Fibroblast of pulmonary artery (primary cell): ENCODE data around the gene PODXL2.

Experiments used
- DNase-seq: peaks from one replicate; pipeline ENCODE4 v3.0.0-alpha.2; 2010; ENCODE audit warnings: low read depth
- H3K4me3 ChIP-seq: replicated peaks from 2 replicates; pipeline ENCODE4 v1.5.1; 2011; ENCODE audit warnings: low read depth, mild to moderate bottlenecking, control low read depth, low read length, moderate library complexity
- CTCF ChIP-seq: IDR thresholded peaks from 2 replicates; pipeline ENCODE4 v1.5.1; 2011; ENCODE audit warnings: mild to moderate bottlenecking, control low read depth, low read length, inconsistent platforms; ENCODE audit errors: missing control alignments

PODXL2 gene

GRCh38 chr3:127629467-127630403 lies 750 bp downstream of the PODXL2 start:
- no peak for DNase-seq
- peak overlapping the region; percentile 36 for H3K4me3 ChIP-seq
- no peak for TF ChIP-seq CTCF

- DNase-seq = no peak
- TF ChIP-seq CTCF = no peak
- H3K4me3 ChIP-seq = no peak overlapping the region
Measured at GRCh38 chr3:127630811-127631714, 2.1 kb downstream of the PODXL2 start.

DNA sequence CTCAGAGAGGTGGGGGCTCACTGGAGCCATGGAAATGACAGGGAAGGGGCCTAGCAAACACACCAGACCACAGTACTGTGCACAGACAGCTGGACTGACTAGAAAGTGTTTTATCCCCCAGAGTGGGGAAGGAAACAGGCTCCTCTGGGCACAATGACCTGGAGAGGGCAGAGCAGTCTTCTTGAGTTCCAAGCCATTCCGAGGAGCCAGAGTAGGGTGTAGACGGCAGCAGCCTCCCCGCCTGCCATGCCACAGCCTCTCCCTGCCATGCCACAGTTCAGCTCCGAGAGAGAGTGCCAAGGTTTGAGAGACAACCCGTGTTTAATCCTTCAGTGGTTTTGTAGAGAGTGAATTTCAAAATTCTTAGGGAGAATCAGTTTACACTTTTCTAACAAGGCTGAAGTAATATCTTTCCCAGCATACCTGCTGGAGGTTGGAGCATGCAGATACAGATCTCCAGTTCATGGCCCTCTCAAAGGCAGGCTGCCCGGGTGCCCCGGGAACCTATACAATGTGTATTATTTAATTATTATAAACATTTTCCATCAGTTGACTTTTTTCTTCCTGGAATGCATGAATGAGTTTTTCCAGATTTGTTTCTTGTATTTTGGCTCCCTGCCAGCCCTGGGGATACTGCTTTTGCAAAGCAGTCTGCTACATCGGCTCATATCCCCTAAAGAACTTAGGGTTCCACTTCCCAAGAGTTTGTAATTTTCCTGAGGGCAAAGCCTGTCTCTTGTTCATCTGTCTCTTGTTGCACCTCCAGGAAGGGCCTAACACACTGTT lies 3.2 kb downstream of the PODXL2 start:
- no peak for DNase-seq
- H3K4me3 ChIP-seq = no peak overlapping the region
- no peak for TF ChIP-seq CTCF

DNA sequence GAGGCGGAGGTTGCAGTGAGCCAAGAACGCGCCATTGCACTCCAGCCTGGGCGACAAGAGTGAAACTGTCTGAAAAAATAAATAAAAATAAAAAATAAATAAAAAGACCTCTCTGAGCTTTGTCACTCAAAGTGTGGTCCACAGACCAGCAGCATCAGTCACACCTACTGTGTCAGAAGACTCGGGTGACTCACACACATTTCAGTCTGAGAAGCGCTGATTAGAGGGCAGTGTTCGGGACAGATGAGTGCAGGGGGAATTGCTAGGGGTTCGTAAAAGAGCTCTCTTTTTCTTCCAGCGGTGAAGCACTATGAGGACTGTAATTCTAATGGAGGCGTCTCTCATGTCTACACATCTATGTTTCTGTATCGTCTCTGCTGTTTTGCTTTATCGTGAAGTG lies 5.7 kb downstream of the PODXL2 start:
- no peak overlapping the region for H3K4me3 ChIP-seq
- no peak for DNase-seq
- no peak for TF ChIP-seq CTCF

DNA sequence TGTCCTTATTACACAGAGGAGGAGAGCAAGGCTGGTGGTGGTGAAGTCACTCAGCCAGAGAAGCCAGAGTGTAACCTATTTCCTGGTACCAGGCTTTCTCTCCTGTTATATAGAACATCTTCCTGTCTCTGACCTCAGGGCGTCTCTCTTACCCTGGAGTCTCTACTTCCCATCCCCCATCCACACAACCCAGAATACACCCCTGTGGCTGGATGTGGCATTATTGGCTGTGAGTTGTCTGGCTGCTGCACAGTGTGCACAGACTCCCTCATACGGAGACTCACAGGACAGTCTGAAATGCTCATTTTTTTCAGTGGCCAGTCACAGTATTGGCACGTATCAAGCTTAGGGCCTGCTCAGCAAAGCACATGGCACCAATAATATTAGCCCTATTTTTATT lies 8.6 kb downstream of the PODXL2 start:
- TF ChIP-seq CTCF = no peak
- no peak overlapping the region for H3K4me3 ChIP-seq
- no peak for DNase-seq

DNA sequence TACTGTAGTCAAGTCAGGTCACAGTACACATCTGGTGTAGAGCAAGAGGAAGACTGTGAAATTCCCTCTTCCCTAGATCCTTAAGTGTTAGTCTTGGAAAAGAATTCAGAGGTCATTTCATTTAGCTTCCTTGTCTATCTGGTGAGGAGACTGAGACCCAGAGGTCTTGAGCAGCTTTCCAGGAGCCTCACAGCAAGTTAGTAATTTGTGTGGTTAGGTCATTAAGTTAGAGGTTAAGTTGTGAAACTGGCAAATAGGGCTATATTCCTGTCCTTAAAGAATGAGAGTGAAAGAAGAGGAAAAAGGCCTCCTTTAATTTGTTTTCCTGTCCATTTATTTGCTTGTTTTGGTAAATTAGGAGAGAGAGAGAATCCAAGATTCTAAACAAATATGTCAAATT lies 9.0 kb downstream of the PODXL2 start:
- TF ChIP-seq CTCF = no peak
- no peak for DNase-seq
- no peak overlapping the region for H3K4me3 ChIP-seq
